Gastroesophageal sphincter (tissue), 3 donors: ENCODE results near the gene TMED1.

Experiments used
- EP300 ChIP-seq: sonication (generic); formaldehyde crosslinking; IDR thresholded peaks from one replicate; pipeline ENCODE4 v1.6.1; 2017; ENCODE audit warnings: antibody characterized with exemption, mild to moderate bottlenecking
- POLR2AphosphoS5 ChIP-seq: sonication (generic); formaldehyde crosslinking; IDR thresholded peaks from one replicate; pipeline ENCODE4 v1.6.1; 2017; ENCODE audit warnings: antibody characterized with exemption
- TF ChIP-seq, protein P1 (sequence below), 4 experiments: fragments of 200-600 bp in 2 of 4; fragments of 450-650 bp in 2 of 4; sonication (generic) in 1 of 4; IDR thresholded peaks; one replicate each; pipeline ENCODE4 v1.5.1; 2017 to 2019; ENCODE audit warnings: antibody characterized with exemption in 4 of 4, mild to moderate bottlenecking in 2 of 4, moderate library complexity in 2 of 4

DNA sequence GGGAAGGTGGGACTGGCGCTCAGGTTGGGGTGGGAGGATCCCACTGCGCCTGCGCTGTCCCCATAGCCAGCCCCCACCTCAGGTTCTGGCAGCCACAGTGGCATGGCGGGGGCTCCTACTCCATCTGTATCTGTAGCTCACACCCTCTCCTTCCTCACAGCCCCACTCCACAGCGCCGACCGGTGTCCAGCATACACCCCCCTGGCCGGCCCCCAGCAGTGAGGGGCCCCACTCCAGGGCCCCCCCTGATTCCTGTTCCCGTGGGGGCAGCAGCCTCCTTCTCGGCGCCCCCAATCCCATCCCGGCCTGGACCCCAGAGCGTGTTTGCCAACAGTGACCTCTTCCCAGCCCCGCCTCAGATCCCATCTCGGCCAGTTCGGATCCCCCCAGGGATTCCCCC, 6.0 kb downstream of the TMED1 start:
- TF ChIP-seq EP300, result no peak
- TF ChIP-seq, protein P1, sequence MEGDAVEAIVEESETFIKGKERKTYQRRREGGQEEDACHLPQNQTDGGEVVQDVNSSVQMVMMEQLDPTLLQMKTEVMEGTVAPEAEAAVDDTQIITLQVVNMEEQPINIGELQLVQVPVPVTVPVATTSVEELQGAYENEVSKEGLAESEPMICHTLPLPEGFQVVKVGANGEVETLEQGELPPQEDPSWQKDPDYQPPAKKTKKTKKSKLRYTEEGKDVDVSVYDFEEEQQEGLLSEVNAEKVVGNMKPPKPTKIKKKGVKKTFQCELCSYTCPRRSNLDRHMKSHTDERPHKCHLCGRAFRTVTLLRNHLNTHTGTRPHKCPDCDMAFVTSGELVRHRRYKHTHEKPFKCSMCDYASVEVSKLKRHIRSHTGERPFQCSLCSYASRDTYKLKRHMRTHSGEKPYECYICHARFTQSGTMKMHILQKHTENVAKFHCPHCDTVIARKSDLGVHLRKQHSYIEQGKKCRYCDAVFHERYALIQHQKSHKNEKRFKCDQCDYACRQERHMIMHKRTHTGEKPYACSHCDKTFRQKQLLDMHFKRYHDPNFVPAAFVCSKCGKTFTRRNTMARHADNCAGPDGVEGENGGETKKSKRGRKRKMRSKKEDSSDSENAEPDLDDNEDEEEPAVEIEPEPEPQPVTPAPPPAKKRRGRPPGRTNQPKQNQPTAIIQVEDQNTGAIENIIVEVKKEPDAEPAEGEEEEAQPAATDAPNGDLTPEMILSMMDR (IDR thresholded peaks at IDR 0.05), result no peak
- TF ChIP-seq POLR2AphosphoS5, result no peak
